GM10847 (cell line): ENCODE results near the gene NOX5.

Experiments used
- POLR2A ChIP-seq: IDR thresholded peaks from 2 replicates; pipeline ENCODE4 v1.6.1; 2011; ENCODE audit not compliant: insufficient read length; ENCODE audit errors: extremely low read depth

The NOX5 gene

DNA sequence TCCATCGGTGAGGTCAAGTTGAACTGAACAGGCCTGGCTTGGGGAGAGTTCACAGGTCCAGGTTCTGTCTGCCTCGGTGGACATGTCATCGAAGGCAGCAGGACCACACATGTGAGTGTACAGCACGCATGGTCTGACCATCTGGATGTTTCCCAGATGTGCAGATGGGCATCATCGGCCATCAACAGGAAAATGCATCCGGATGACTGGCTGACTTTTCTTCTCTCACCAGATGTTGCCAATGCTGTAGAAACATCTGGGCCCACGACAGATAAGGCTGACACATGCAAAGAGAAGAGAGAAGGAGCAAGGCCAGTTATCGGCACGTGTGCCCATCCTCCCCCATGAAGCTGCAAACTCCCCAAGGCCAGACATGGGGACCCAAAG, 45.1 kb downstream of the NOX5 start:
- TF ChIP-seq POLR2A, result no peak

DNA sequence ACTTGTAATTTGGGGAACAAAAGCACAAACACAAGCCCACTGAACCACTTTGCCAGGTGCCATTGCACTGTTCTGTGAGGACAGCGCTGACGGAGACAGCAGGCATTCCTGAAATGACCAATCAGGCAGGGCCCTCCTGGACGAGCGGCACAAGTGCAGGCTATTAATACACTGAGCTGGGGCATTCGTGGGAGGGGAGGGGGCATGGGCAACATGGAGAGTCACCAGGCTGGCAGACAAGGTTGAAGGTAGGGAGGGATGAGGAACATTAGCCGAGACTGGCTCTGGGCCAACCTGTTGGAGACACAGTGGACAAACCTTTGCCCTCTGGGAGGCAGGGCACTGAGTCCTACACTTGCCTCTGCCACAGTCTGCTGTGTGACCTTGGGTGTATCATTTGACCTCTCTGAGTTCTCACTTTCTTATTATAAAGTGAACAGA, 45.6 kb downstream of the NOX5 start:
- TF ChIP-seq POLR2A, result no peak

DNA sequence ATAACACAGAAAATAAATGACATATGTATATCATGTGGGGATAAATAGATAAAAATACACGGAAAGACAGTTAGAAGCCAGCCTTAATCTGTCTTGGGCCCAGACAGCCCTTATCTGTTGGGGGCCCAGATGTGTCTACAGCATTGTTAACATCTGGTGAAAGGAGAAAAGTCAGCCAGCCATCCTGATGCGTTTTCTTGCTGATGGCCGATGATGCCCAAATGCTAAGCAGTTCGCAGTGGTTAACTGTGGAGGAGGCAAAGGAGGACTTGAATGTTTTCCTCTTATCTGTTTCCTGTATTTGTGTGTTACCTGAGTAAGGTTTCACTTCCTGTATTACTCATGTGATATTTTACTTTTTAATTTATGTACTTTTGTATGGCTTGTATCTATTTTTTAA, 46.2 kb downstream of the NOX5 start:
- no peak for TF ChIP-seq POLR2A

DNA sequence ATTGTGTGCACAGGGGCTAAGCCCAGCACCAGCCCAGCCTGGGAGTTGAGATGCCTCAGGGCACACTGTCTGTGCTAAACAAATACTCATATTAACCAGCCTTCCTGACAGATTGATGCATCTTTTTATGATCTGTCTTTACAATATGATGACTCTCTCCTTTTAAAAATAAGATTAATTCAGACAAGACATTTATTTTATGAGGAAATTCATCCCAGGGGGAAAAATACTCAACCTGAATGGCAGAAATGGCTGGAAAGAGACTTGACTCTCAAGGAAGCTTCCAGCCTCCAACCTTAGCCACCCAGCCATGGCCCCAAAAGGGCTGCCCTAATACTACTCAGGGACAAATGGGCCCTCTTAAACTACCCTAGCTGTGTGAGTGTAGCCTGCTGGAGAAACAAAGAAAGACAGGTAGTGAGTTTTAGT, 46.9 kb downstream of the NOX5 start:
- no peak for TF ChIP-seq POLR2A

DNA sequence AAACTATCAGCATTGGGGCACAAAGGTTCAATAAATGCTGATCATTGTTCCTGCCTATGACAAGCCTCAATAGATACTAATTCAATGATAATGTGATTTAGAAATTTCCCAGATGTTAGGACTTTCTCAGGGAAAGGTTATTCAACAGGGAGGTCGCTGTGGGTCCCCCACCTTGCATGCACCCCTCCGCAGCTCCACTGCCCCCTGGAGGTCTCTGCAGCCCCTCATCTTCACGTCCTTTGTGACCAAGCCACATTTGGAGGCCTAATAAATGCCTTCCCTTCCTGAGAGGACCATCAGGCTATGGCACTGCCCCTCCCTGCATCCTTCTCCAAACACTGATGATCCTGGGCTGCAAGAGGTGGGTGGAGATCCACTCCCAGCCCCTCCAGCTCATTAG, 50.2 kb downstream of the NOX5 start:
- no peak for TF ChIP-seq POLR2A

DNA sequence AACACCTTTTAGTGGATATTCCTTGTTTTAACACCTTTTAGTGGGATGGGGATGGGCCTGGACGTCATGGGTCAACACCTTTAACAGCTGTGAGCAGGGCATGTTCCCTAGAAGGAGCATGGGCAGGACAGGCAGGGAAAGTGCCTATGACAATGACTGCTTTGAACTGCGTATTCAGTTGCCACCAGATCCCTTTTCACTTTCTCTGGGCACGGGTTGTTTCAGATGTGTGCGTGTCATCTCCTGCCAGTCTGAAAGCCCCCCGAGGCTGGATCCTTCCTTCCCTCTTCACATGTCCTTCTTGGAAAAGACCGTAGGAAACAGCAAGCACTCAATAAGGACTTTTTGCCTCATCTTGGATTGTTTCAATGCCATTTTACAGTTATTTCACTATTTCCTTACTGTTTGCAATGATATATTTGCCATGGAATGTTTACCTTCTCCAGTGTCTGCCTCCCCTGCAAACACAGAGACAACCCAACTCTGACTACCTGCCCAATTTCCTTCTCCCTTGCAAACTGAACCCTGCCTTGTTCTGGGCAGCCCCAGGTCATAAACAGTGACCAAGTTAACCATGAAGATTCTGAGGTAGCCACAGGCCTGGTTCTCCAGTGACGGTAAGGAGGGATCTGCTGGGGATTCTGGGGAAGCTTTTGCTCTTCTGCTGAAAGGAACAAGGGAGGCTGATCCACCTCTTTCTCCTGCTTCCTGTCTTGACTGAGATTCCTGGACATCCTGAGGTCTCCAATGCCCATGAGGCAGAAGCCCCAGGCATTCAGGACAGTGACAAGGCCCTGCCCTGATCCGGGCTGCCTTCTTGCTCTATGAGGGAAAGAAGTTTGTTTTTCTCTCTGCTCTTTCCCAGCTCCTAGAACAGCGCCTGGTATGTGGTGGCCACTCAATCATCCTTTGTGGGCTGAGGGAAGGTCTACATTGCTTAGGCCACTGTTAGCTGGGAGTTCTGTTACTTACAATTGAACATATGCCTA, 51.8 kb downstream of the NOX5 start:
- no peak for TF ChIP-seq POLR2A

DNA sequence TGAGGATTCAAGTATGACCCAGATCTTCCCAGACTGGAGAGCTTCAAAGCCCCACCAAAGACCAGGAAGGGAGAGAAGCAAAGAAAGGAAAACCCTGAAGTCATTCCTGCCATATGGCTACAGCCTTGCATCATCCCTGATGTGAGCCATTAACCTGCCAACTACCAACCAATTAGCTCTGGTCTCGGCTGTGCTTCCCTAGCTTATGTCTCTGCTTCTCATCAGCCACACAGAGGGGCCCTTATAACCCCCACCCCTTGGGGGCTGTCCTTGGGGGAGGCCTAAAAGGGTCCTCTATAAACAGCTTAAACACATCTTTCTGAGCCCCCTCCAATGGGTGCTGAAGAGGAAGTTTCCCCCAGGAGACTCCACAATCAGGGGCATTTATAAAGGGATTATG, 52.8 kb downstream of the NOX5 start:
- TF ChIP-seq POLR2A, result no peak

DNA sequence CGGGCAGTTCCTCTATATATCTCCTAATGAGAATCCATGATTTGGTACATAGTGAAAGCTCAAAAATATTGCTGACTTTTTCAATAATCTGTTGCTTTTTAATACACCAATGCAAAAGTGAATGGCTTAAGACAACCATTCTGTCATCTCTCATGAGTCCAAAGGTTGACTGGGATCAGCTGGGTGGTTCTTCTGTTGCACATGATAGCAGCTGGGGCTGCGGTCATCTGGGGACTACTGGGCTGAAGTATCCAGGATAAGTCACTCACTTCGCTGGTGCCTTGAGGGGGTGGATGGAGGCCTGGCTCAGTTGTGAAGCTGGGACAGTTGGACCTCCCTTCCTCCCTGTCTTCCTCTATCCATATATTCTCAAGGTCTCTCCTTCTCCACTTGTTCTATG, 53.7 kb downstream of the NOX5 start:
- no peak for TF ChIP-seq POLR2A

DNA sequence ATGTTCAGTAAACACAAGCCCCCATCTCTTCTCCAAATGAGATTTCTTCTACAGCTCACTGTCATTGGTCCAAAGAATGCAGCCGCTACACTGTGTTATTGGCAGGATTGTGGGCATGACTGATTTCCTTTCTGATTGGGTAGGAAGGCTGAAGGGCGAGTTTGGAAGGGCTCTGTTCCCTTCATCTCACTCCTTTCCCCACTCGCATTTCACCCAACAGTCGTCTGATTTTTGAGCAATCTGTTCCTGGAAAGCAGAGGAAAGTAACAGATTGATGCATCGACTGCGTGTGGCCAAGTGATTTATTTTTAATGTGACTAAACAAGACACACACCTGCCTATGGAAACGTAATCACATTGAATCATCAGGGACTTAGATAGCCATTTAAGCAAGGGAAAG, 55.5 kb downstream of the NOX5 start:
- TF ChIP-seq POLR2A, result no peak

DNA sequence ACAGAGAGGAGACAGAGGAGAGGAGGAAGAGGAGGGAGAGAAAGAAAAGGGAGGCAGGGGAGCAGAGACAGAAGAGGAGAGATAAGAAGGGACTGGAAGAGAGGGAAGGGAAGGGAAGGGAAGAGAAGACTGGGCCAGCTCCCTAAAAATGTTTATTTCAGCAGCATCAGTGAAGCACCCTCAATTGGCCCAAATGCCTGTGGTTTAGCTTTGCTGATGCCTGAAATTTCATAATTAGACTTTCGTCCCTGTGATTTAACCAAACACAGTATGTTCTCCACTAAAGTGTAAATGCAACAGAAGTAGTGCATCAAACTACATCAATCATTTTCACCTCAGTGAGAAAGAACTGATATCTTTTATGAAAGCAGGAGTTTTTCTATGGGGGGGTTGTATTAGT, 55.9 kb downstream of the NOX5 start:
- no peak for TF ChIP-seq POLR2A

DNA sequence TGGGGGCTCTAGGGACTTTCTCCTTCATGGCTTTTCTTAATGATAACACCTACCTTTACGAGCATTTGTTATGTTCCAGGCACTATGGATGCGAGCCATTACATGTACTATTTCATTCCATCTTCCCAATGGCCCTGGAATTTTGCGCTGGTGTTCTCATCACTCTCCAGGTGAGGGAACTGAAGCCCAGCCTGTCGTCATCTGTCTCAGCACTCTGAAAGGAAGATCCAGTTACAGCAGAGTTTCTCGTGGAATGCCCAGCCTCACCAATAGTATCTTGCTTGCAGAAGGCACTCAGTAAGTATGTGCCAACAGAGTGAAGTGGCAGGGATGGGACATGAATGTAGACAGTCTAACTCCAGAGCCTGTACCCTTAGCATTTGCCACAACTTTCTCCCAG, 56.8 kb downstream of the NOX5 start:
- TF ChIP-seq POLR2A, result no peak

DNA sequence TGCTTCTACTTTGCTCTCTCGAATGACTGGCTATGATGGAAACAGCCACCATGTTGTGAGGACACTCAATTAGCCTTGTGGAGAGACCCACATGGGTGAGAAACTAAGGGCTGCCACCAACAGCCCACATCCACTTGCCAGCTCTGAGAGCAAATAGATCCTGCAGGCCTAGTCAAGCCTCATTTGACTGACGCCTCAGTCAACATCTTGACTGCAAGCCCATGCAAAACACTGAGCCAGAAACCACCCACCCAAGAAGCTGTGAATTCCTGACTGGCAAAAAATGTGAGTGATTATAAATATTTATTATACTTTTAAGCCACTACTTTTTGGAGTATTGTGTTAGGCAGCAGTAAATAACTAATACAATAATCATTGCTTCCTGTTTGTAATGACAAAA, 58.4 kb downstream of the NOX5 start:
- no peak for TF ChIP-seq POLR2A

DNA sequence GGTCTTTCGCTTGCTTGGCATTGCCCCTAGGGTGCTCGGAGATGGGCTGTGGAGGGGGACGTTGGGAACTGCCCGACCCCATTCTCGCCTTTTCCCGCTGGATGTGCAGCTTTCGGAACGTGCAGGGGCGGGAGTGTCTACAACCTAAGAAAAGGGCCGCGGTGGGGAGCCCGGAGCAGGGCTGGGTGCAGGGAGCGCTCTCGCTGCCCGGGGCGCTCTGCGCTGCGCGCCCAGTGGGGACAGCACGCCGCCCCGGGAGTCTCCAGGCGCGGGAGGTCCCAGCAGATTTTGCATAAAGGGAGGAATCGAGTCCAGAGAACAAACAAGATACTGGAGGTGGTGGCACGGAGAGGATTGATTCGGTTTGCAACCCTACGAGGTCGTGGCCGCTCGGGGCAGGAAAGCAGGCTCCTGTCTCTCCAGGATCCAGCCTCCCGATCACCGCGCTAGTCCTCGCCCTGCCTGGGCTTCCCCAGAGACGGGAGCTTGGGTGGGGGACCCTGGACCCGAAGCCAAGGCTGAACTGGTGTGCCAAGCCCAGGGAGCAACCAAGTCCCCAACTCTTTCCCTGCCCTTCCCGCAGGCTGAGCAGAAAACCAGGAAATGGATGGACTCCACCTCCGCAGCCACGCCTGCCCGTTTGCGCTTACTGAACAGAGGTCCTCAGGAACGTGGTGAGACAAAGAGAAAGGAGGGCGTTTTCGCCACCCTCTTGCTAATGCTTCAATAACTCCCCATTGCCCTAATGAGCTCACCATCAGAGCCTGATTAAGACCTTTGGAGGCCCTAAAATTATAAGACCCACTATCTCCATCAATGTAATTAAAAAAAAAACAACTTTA, 59.7 kb downstream of the NOX5 start:
- TF ChIP-seq POLR2A, result no peak

DNA sequence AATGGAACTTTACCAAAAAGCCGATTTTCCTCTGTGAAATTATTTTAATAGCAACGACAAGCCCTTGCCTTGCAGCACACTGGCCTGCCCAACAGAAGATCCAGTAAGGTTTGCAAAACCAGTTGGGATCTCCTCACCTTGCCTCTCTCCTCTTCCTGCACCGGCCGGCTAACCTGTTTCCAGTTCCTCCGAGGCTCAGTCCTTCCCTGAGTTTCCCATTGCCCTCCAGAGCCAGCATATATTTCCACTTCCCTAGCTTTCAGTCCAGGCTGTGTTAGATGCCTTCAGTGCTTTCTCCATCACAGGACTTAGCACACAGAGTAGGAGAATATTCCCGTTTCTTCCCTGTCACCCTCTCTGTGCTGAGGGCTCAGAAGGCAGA, 60.3 kb downstream of the NOX5 start:
- TF ChIP-seq POLR2A, result no peak

DNA sequence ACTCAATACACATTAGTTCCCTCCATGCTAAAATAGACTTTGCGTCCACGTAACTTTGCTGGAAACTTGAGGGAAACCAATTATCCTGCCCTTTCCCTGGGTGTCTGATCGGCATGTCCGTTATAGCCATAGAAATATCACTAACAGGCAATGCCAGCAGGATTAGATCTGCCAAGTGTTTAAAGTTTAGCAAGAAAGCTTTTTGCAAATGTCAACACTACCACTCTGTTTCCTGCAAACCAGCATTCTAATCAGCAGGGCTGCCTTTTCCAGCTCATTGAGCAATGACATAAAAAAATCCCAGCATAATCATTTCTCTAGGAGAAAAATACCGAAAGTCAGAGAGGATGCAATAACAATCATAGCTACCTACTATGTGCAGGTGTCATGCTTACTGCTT, 60.9 kb downstream of the NOX5 start:
- no peak for TF ChIP-seq POLR2A

DNA sequence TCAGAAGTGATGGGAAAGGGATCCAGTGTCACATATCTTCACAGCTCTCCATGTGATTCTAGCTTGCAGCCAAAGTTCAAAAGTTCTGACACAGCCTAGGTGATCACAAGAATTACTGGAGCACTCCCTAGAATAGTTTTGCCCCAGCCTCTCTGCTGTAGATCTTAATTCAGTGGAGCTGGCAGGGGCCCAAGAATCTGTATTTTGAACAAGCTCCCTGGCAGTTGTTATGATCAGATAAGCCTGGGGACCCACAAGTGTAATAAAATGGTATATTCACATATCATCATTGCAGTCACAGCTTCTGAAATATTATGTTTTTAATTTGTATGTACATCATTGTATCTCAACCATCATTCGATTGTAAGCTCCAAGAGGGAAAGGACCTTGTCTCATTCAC, 62.3 kb downstream of the NOX5 start:
- TF ChIP-seq POLR2A, result no peak

DNA sequence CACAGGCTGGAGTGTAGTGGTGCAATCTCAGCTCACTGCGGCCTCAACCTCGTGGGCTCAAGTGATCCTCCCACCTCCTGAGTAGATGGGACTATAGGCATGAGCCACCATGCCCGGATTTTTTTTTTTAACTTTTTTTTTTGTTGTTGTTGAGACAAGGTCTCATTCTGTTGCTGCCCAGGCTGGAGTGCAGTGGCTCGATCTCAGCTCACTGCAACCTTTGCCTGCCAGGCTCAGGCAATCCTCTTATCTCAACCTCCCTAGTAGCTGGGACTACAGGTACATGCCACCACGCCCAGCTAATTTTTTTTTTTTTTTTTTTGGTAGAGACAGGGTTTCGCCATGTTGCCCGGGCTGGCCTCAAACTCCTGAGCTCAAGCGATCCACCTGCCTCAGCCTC, 64.1 kb downstream of the NOX5 start:
- no peak for TF ChIP-seq POLR2A
